Activated CD4-positive, alpha-beta T cell treated with anti-CD3 and anti-CD28 coated beads for 4 hours (primary cell): ENCODE measurements around the gene DLK1.

Experiments used
- DNase-seq, 2 donors: peaks; one replicate each; pipeline ENCODE4 v3.0.0-alpha.2; 2020

The DLK1 gene

DNA sequence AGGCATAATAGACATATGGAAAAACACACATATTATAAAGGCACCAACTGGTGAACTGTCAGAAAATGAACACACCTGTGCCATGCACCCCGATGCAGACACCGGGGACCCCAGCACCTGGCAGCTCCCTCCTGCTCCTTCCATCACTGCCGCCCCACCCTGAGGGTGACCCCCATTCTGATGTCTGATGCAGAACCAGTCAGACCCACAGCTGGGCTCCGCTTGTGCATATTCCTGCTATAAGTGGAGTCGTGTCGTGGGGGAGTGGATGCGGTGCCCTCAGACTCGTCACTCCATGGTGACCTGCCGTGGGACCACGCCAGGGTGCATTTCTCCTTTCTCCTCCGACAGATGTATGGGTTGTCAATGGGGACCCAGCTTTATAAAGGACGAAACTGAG is 53.6 kb downstream of the DLK1 start:
- DNase-seq, result no peak

DNA sequence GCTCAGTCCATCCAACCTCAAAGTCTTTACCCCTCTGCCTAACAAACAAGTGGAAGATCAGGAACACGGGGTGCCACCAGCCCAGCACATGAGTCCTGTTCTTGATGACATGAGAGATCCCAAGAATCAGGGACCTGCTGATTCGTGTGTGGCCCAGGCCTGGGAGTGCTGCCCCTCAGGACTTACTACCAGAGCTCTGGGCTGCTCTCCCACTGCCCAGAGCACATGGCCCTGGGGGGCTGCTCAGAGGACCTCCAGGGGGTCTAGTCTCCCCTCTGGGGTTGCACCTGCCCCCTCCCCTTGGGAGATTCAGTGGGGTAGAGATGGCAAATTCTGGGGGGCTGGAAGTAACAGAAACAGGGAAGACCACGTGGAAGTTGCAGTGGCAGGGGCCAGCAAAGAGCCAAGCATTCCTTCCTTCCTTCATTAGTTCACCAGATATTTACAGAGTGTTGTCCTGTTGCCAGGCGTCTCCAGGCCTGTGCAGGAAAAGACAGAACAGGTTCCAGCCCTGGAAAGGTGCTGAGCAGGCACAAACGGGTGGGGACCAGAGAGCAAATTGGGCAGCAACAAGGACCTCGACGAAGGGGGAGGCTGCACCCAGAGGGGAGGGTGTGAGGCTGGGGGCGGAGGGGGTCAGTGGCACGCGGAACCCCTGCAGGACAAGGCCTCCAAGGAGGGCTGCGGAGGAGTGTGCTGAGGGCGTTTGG is 54.1 kb downstream of the DLK1 start:
- no peak for DNase-seq

- DNase-seq, result no peak
Observed at GRCh38 chr14:100781952-100782351, 55.3 kb downstream of the DLK1 start.

DNA sequence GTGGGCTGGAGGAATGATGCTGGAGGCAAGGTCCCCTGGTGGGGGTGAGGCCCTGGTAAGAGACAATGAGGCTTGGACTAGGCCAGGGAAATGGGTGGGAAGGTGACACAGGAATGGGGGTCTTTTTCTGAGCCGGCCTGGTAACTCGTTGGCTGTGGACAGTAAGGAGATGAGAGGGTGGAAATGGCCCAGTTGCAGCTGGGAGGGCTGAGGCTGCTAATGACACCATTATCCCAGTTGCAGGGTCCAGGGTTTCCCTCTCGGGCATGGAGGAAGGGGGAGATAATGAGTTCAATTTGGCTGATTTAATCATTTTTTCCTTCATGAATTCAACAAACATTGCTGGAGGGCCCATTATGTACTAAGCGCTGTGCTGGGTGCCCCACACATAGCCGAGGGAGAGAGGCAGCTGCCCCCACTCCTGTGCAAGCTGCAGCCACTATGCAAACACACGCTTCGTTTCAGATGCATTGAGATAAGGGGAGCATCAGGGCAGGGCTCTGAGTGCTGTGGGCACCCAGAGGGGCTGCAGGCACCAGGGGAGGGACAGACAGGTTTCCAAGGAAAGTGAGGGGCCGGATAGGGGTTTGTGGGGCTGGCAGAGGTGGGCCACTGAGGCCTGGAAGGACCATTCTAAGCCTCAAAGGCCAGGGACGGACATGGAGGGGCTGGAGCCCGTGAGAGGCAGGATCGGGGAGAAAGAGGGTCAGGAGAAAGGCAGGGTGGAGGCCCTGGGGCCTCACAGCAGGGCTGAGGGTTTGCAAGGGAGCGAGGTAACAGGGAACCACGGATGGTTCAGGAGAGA is 56.0 kb downstream of the DLK1 start:
- DNase-seq, result no peak

- no peak for DNase-seq
Observed at GRCh38 chr14:100783630-100784370, 57.1 kb downstream of the DLK1 start.

DNA sequence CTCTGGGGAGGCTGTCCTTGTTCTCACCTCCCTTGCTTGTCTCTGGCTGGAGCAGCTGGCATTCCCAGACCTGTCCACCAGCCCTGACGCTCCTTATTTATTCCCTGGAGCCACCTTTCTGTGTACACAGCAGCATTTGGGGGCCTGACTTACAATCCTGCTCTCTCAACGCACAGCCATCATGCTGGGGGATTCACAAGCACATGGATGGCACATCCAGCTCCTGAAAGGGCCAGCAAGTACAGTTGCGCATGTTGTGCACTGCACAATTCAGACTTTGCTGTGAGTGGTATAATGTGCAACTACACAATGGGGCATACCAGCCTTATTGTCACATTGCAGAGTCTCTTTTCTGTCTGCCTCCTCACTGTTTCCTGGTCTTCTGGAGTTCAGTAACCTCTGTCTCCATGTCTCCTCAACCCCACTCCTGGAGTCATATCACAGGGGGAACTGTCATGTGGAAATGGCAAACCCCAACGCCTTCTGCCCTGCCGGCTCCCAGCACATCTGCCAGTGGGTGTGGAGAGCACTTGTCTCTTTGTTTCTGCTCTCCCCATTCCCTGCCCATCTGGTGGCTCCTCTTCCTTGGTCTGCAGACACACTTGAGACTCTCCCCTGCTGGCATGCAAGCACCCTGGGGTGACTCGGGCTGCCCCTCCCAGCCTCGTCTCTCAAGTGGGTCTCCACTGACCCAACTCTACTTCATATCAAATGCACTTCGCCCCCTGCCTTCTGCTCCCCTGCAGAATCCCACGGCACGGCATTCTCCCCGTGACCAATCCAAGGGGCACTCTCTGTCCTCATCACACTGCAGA is 58.0 kb downstream of the DLK1 start:
- DNase-seq, result no peak

- no peak for DNase-seq
Observed at GRCh38 chr14:100785338-100785615, 58.6 kb downstream of the DLK1 start.

DNA sequence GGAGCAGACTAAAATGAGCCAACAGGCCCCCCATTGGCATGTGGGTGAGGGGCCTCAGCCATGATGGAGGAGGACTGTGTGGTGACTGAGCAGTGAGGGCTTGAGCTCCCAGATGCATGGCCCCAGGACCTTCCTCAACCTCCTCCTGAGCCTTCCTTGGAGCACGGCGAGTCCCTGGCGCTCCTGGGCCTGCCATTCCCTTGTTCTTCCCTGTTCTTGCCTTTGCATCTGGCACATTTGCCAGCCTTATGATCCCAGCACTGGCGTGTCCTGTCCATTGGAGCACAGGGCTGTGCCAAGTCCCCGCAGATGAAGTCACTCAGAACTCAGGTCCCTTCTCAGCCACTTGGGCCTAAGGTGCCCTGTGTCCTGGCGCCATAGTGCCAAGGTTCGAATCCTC is 58.9 kb downstream of the DLK1 start:
- no peak for DNase-seq

DNA sequence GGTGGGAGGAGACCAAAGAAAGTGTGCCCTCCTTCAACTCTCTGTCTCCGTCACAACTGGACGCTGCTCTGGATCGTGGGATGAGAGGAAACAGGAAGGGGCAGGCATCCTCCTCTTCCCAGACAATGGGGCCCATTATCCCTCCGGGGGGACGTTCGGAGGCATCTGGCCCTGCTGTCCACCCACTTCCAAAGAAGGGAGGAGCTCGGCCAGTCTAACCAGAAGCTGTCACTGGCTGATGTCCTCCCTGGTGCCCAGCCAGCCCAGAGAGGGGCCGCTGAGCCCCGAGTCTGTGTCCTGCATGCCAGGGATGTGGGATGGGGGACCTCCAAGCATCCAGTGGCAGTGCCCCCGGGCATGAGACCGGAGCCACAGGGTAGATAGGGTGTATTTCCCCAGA is 59.4 kb downstream of the DLK1 start:
- DNase-seq, result no peak

DNA sequence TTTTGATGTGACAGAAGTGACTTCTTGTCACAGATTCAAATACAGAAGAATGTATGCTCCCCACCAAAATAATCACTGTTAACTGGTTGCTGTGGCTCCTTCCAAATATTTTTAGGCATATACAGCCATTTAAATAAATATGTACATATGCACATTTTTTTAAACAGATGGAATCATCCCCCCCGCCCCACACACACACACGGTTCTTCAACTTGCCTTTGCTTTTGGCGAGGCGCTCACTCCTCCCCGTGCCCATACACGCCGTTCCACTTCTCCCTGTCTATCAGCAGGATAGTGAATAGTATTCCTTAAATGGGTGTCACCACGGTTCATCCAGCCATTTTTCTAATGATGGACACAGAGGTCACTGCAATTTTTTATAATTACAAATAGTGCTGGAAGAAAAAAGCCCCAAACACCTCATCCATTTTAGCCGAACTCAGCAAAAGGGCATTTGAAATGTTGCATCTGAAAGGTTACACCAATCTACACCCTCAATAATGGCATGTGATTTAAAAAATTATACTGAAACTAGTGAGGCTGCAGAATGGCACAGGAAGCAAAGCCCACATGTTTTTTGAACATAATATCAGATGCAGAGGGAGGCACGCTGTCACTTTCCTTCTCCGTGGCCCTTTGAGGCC is 60.0 kb downstream of the DLK1 start:
- DNase-seq, result no peak

GRCh38 chr14:100787659-100788058 is 61.0 kb downstream of the DLK1 start:
- DNase-seq, result no peak
